H1 (cell line): ENCODE results near the gene SPACDR.

Experiments
- CEBPB ChIP-seq: IDR thresholded peaks from 2 replicates; pipeline ENCODE4 v1.6.1; 2012; ENCODE audit warnings: low read depth, low read length
- CREB1 ChIP-seq: IDR thresholded peaks from 2 replicates; pipeline ENCODE4 v1.6.1; 2012; ENCODE audit warnings: inconsistent platforms
- CTCF ChIP-seq, 3 experiments: IDR thresholded peaks; 1 replicate in 2 of 3; 2 replicates in 1 of 3; pipeline versions ENCODE4 v1.5.1 to v1.6.1; 2011; ENCODE audit warnings: low read length in 3 of 3, mild to moderate bottlenecking in 3 of 3, inconsistent platforms in 2 of 3, low read depth in 1 of 3, moderate library complexity in 1 of 3; ENCODE audit not compliant: insufficient read depth in 1 of 3; ENCODE audit errors: control extremely low read depth in 1 of 3
- EP300 ChIP-seq, 2 experiments: IDR thresholded peaks; 1 replicate in 1 of 2; 2 replicates in 1 of 2; pipeline ENCODE4 v1.6.1; 2011 to 2012; ENCODE audit warnings: low read depth in 2 of 2, low read length in 2 of 2, mild to moderate bottlenecking in 2 of 2, borderline replicate concordance in 1 of 2, inconsistent platforms in 1 of 2, moderate library complexity in 1 of 2
- GABPA ChIP-seq: IDR thresholded peaks from 2 replicates; pipeline ENCODE4 v1.6.1; 2011; ENCODE audit warnings: mild to moderate bottlenecking, low read length, moderate library complexity, borderline replicate concordance; ENCODE audit not compliant: insufficient read depth
- HDAC2 ChIP-seq, 2 experiments: fragments of 300-600 bp in 1 of 2; sonication (generic) in 1 of 2; IDR thresholded peaks; 2 replicates each; pipeline ENCODE4 v1.6.1; 2011 to 2012; ENCODE audit warnings: low read depth in 2 of 2, low read length in 2 of 2, mild to moderate bottlenecking in 2 of 2, moderate library complexity in 2 of 2, borderline replicate concordance in 1 of 2, inconsistent platforms in 1 of 2
- JUND ChIP-seq: IDR thresholded peaks from 2 replicates; pipeline ENCODE4 v1.6.1; 2011; ENCODE audit warnings: mild to moderate bottlenecking, improper control_type of control experiment, low read length
- MAFK ChIP-seq: IDR thresholded peaks from 2 replicates; pipeline ENCODE4 v1.6.1; 2012; ENCODE audit warnings: low read depth, mild to moderate bottlenecking, improper control_type of control experiment, low read length
- POLR2A ChIP-seq, 2 experiments: IDR thresholded peaks; 1 replicate in 1 of 2; 2 replicates in 1 of 2; pipeline ENCODE4 v1.6.1; 2011; ENCODE audit warnings: low read depth in 2 of 2, low read length in 2 of 2, mild to moderate bottlenecking in 2 of 2; ENCODE audit errors: control extremely low read depth in 1 of 2
- POLR2AphosphoS5 ChIP-seq: IDR thresholded peaks from 2 replicates; pipeline ENCODE4 v1.6.1; 2011; ENCODE audit warnings: low read depth, low read length
- RAD21 ChIP-seq, 2 experiments: IDR thresholded peaks in 1 of 2; conservative IDR thresholded peaks in 1 of 2; 2 replicates each; pipeline ENCODE4 v1.6.1; 2011; ENCODE audit warnings: low read depth in 2 of 2, low read length in 2 of 2, improper control_type of control experiment in 1 of 2, inconsistent platforms in 1 of 2, mild to moderate bottlenecking in 1 of 2, moderate library complexity in 1 of 2
- SP2 ChIP-seq: IDR thresholded peaks from 2 replicates; pipeline ENCODE4 v1.6.1; 2012; ENCODE audit warnings: mild to moderate bottlenecking, low read length, inconsistent platforms
- TBP ChIP-seq: IDR thresholded peaks from 2 replicates; pipeline ENCODE4 v1.6.1; 2011; ENCODE audit warnings: low read depth, low read length, improper control_type of control experiment
- TEAD4 ChIP-seq: IDR thresholded peaks from 2 replicates; pipeline ENCODE4 v1.6.1; 2012; ENCODE audit warnings: low read depth, low read length, inconsistent platforms, mixed read lengths

- TF ChIP-seq RAD21 (IDR thresholded peaks at IDR 0.05 in 1 of 2, conservative IDR thresholded peaks at IDR 0.05 in 1 of 2; ENCODE audit: low read depth in 2 of 2, low read length in 2 of 2) (no peak), EP300 (IDR thresholded peaks at IDR 0.05; ENCODE audit: borderline replicate concordance in 1 of 2, low read depth in 2 of 2, low read length in 2 of 2) (no peak), TEAD4 (no peak), POLR2A (IDR thresholded peaks at IDR 0.05; ENCODE audit: control extremely low read depth in 1 of 2, low read depth in 2 of 2, low read length in 2 of 2) (no peak), SP2 (no peak), CTCF (IDR thresholded peaks at IDR 0.05; ENCODE audit: control extremely low read depth in 1 of 3, insufficient read depth in 1 of 3, low read depth in 1 of 3, low read length in 3 of 3) (no peak), HDAC2 (IDR thresholded peaks at IDR 0.05; ENCODE audit: borderline replicate concordance in 1 of 2, low read depth in 2 of 2, low read length in 2 of 2) (no peak), CEBPB (no peak), POLR2AphosphoS5 (no peak), MAFK (no peak), GABPA (no peak), TBP (no peak), JUND (no peak), CREB1 (no peak)
Observed at GRCh38 chr7:100506356-100506923, 42.4 kb upstream of the SPACDR start.
